Calu3 (cell line): ENCODE measurements around the gene FERMT1. TPM values are rescaled to one million over a fixed set of nuclear protein-coding genes. Genes with fewer than 3 reads are reported as not detected.
"Not testable (repeated sequence)": the region's sequence is repeated elsewhere in the genome, so short reads cannot be mapped to it uniquely, and the experiment has no call there.

Experiments used
- BruUV-seq: library from RNA; stranded (reverse); fragments of 400-500 nt; replicated peaks from 2 replicates; lab custom pipeline; 2021; lab: Mats Ljungman, UMichigan
- CTCF ChIA-PET: fragments of 300-600 bp; sonication (Branson Sonifier 250); formaldehyde crosslinking; loops from one replicate; lab custom pipeline; 2022; ENCODE audit warnings: antibody characterized with exemption; lab: Charles Lee
- DNase-seq: peaks from one replicate; pipeline ENCODE4 v3.0.0; 2022
- H3K27ac Mint-ChIP-seq: one replicate; pipeline ENCODE4 v1.8.0; 2022; ENCODE audit warnings: mixed read lengths; ENCODE audit not compliant: unreplicated experiment
- H3K27me3 Mint-ChIP-seq: one replicate; pipeline ENCODE4 v1.8.0; 2022; ENCODE audit warnings: mixed read lengths; ENCODE audit not compliant: unreplicated experiment
- H3K36me3 Mint-ChIP-seq: one replicate; pipeline ENCODE4 v1.8.0; 2022; ENCODE audit warnings: mild to moderate bottlenecking, moderate library complexity, mixed read lengths; ENCODE audit not compliant: insufficient read depth, unreplicated experiment
- H3K4me1 Mint-ChIP-seq: one replicate; pipeline ENCODE4 v1.8.0; 2022; ENCODE audit warnings: mild to moderate bottlenecking, low read depth, mixed read lengths; ENCODE audit not compliant: unreplicated experiment
- H3K4me3 Mint-ChIP-seq: one replicate; pipeline ENCODE4 v1.8.0; 2022; ENCODE audit warnings: mild to moderate bottlenecking, low read depth, moderate library complexity, mixed read lengths; ENCODE audit not compliant: unreplicated experiment
- H3K9me3 Mint-ChIP-seq: one replicate; pipeline ENCODE4 v1.8.0; 2022; ENCODE audit warnings: low read depth, mixed read lengths; ENCODE audit not compliant: unreplicated experiment
- CTCF ChIP-seq: fragments of 200-600 bp; IDR thresholded peaks from one replicate; pipeline ENCODE4 v1.8.0; 2022; ENCODE audit warnings: antibody characterized with exemption; ENCODE audit not compliant: unreplicated experiment
- intact Hi-C: fragments of 100-400 bp; cut with micrococcal nuclease; formaldehyde crosslinking; loops from one replicate; pipeline ENCODE4 v1.10.0; 2022; ENCODE audit not compliant: unreplicated experiment
- total RNA-seq: library from RNA; stranded (reverse); gene quantifications from 2 replicates; pipeline ENCODE4 v1.2.3, GENCODE V29; 2022

Gene FERMT1
- total RNA-seq, 1 experiment from 2014 or later, result 23.5 TPM

- Mint-ChIP-seq H3K27ac (no peak overlapping the region), H3K36me3 (peaks cover 9% of the 10 kb centered on the region), H3K4me3 (no peak overlapping the region), H3K9me3 (no peaks in the 10 kb centered on the region), H3K4me1 (peaks cover 40% of the 10 kb centered on the region), H3K27me3 (no peaks in the 10 kb centered on the region)
- TF ChIP-seq CTCF, result no peak
- CTCF ChIA-PET, result interaction anchor here (0.6 kb wide), 1 partner anchor 34 kb away, joined by 3 read pairs; no protein-coding TSS in a partner anchor
- intact Hi-C loops, result no loop called here
- BruUV-seq, result no TSS peak
- no peak for DNase-seq
Measured at GRCh38 chr20:6057139-6057538, 65.7 kb downstream of the FERMT1 start.

GRCh38 chr20:6055981-6056569 is 66.8 kb downstream of the FERMT1 start:
- Mint-ChIP-seq H3K27ac (no peak overlapping the region), H3K27me3 (no peaks in the 10 kb centered on the region), H3K36me3 (peaks cover 17% of the 10 kb centered on the region), H3K4me3 (no peak overlapping the region), H3K9me3 (no peaks in the 10 kb centered on the region), H3K4me1 (peaks cover 43% of the 10 kb centered on the region)
- CTCF ChIA-PET, result no interaction called here
- DNase-seq, result no peak
- no TSS peak for BruUV-seq
- no peak for TF ChIP-seq CTCF
- intact Hi-C loops, result no loop called here

- no peak for TF ChIP-seq CTCF
- Mint-ChIP-seq H3K27me3 (no peaks in the 10 kb centered on the region), H3K9me3 (no peaks in the 10 kb centered on the region), H3K27ac (no peak overlapping the region), H3K4me3 (no peak overlapping the region), H3K36me3 (peaks cover 17% of the 10 kb centered on the region), H3K4me1 (peaks cover 52% of the 10 kb centered on the region)
- CTCF ChIA-PET, result no interaction called here
- no peak for DNase-seq
- intact Hi-C loops, result no loop called here
- BruUV-seq, result no TSS peak
Measured at GRCh38 chr20:6055161-6055783, 67.6 kb downstream of the FERMT1 start.

GRCh38 chr20:6054689-6055051 is 68.2 kb downstream of the FERMT1 start:
- Mint-ChIP-seq H3K36me3 (peaks cover 17% of the 10 kb centered on the region), H3K4me1 (peaks cover 57% of the 10 kb centered on the region)
- intact Hi-C loops, BruUV-seq, CTCF ChIA-PET, H3K27ac Mint-ChIP-seq, H3K4me3 Mint-ChIP-seq, H3K9me3 Mint-ChIP-seq, H3K27me3 Mint-ChIP-seq, DNase-seq: not testable (repeated sequence)
